Hematopoietic multipotent progenitor cell treated with erythropoietin and hydrocortisone succinate and interleukin-3 and kit ligand, for 17 days (in vitro differentiated cells): ENCODE measurements around the gene SLC2A5.

Source experiments
- DNase-seq: peaks from one replicate; pipeline ENCODE4 v3.0.0-alpha.2; 2015; ENCODE audit warnings: low spot score

The SLC2A5 gene

GRCh38 chr1:9088807-9089206, 19.4 kb upstream of the SLC2A5 start:
- DNase-seq, result no peak

GRCh38 chr1:9087411-9088125, 18.1 kb upstream of the SLC2A5 start:
- DNase-seq, result no peak

- DNase-seq, result no peak
Observed at GRCh38 chr1:9086796-9087195, 17.4 kb upstream of the SLC2A5 start.

- DNase-seq, result no peak
Observed at GRCh38 chr1:9086045-9086444, 16.6 kb upstream of the SLC2A5 start.

GRCh38 chr1:9085306-9085940, 16.0 kb upstream of the SLC2A5 start:
- DNase-seq, result no peak

- DNase-seq, result no peak
Observed at GRCh38 chr1:9084906-9085305, 15.5 kb upstream of the SLC2A5 start.

- DNase-seq, result no peak
Observed at GRCh38 chr1:9081473-9081872, 12.0 kb upstream of the SLC2A5 start.

GRCh38 chr1:9080705-9081291, 11.4 kb upstream of the SLC2A5 start:
- DNase-seq, result no peak

- no peak for DNase-seq
Observed at GRCh38 chr1:9079988-9080704, 10.7 kb upstream of the SLC2A5 start.

GRCh38 chr1:9078752-9079500, 9.5 kb upstream of the SLC2A5 start:
- DNase-seq, result no peak

GRCh38 chr1:9078015-9078751, 8.7 kb upstream of the SLC2A5 start:
- DNase-seq, result no peak

GRCh38 chr1:9075022-9075421, 5.6 kb upstream of the SLC2A5 start:
- no peak for DNase-seq

GRCh38 chr1:9073143-9073542, 3.7 kb upstream of the SLC2A5 start:
- DNase-seq, result no peak

- DNase-seq, result no peak
Observed at GRCh38 chr1:9071554-9072235, 2.3 kb upstream of the SLC2A5 start.

- no peak for DNase-seq
Observed at GRCh38 chr1:9070486-9070885, 1.1 kb upstream of the SLC2A5 start.

- no peak for DNase-seq
Observed at GRCh38 chr1:9068981-9069325, 482 bp downstream of the SLC2A5 start.

GRCh38 chr1:9066945-9067807, 2.3 kb downstream of the SLC2A5 start:
- no peak for DNase-seq

GRCh38 chr1:9065213-9065751, 4.2 kb downstream of the SLC2A5 start:
- DNase-seq, result no peak

GRCh38 chr1:9062846-9063245, 6.6 kb downstream of the SLC2A5 start:
- no peak for DNase-seq

GRCh38 chr1:9062021-9062471, 7.4 kb downstream of the SLC2A5 start:
- no peak for DNase-seq
